HEK293T (cell line): ENCODE results near the gene METAP1.

ENCODE experiments used
- ELF4 ChIP-seq: fragments of 450-650 bp; IDR thresholded peaks from 2 replicates; pipeline ENCODE4 v1.6.1; 2017; ENCODE audit warnings: antibody characterized with exemption
- FOXA1 ChIP-seq: fragments of 450-650 bp; IDR thresholded peaks from 2 replicates; pipeline ENCODE4 v1.6.1; 2016; ENCODE audit warnings: mild to moderate bottlenecking
- FOXM1 ChIP-seq: fragments of 450-650 bp; IDR thresholded peaks from 2 replicates; pipeline ENCODE4 v1.6.1; 2017; ENCODE audit warnings: mild to moderate bottlenecking, borderline replicate concordance

- TF ChIP-seq FOXA1 (no peak), ELF4 (no peak), FOXM1 (no peak)
Observed at GRCh38 chr4:99062120-99062519, 66.6 kb downstream of the METAP1 start.
